Colonic mucosa (tissue), 4 donors: ENCODE measurements around the gene MYH9. TPM values are rescaled to one million over a fixed set of nuclear protein-coding genes. Genes with fewer than 3 reads are reported as not detected.

ENCODE experiments used
- DNase-seq: peaks from one replicate; pipeline ENCODE4 v3.0.0-alpha.2; 2020
- H3K27ac ChIP-seq: fragments of 200-600 bp; one replicate; pipeline ENCODE4 v1.8.0; 2021
- H3K27me3 ChIP-seq: fragments of 200-600 bp; one replicate; pipeline ENCODE4 v1.8.0; 2021
- H3K36me3 ChIP-seq: fragments of 200-600 bp; one replicate; pipeline ENCODE4 v1.8.0; 2021
- H3K4me1 ChIP-seq: fragments of 200-600 bp; one replicate; pipeline ENCODE4 v1.8.0; 2021; ENCODE audit warnings: mild to moderate bottlenecking
- H3K4me3 ChIP-seq: fragments of 200-600 bp; one replicate; pipeline ENCODE4 v1.8.0; 2021
- H3K9ac ChIP-seq, 2 donors: one replicate each; pipeline ENCODE4 v1.7.0; 2013; ENCODE audit warnings: control low read depth in 2 of 2, low read depth in 2 of 2, low read length in 2 of 2
- H3K9me3 ChIP-seq: fragments of 200-600 bp; one replicate; pipeline ENCODE4 v1.8.0; 2021
- CTCF ChIP-seq: fragments of 200-600 bp; IDR thresholded peaks from one replicate; pipeline ENCODE4 v1.8.0; 2022; ENCODE audit warnings: antibody characterized with exemption, mild to moderate bottlenecking
- intact Hi-C: fragments of 100-400 bp; cut with DNase I; formaldehyde crosslinking; loops from one replicate; pipeline ENCODE4 v1.14.1; 2022
- total RNA-seq, 2 donors: library from RNA; stranded (reverse); fragmentation: NEBNext Ultra II Directional in 1 of 2; extraction: Animal tissue kit (Norgen Biotek cat#: 25700) in 1 of 2; gene quantifications; one replicate each; pipeline ENCODE4 v1.2.1, GENCODE V29; 2021
- donor health status: healthy.
- donor health status: DM: no; HTN: no; CAD: no.
- donor health status: DM: no; HTN: no; CAD: no.

Gene MYH9
- total RNA-seq, 2 donors from 2014 or later, result 711 to 719 TPM

- Histone ChIP-seq H3K27me3 (no peaks in the 10 kb centered on the region), H3K36me3 (peaks cover 76% of the 10 kb centered on the region), H3K4me1 (no peaks in the 10 kb centered on the region), H3K9me3 (no peaks in the 10 kb centered on the region), H3K27ac (no peak overlapping the region), H3K4me3 (no peak overlapping the region), H3K9ac (no peak overlapping the region)
- no peak for DNase-seq
- TF ChIP-seq CTCF, result no peak
- intact Hi-C loops, result no loop called here
These were observed 78.9 kb downstream of the MYH9 start for GRCh38 chr22:36308880-36309279.

- no peak overlapping the region for H3K4me3 ChIP-seq
- peaks cover 77% of the 10 kb centered on the region for H3K36me3 ChIP-seq
- no peak overlapping the region for H3K27ac ChIP-seq
- TF ChIP-seq CTCF, result no peak
- no peaks in the 10 kb centered on the region for H3K4me1 ChIP-seq
- H3K9me3 ChIP-seq, result no peaks in the 10 kb centered on the region
- intact Hi-C loops, result no loop called here
- H3K9ac ChIP-seq, result no peak overlapping the region
- DNase-seq, result no peak
- no peaks in the 10 kb centered on the region for H3K27me3 ChIP-seq
These were observed 81.5 kb downstream of the MYH9 start for GRCh38 chr22:36306227-36306626.

GRCh38 chr22:36305813-36306212 is 82.0 kb downstream of the MYH9 start:
- DNase-seq, result no peak
- no peaks in the 10 kb centered on the region for H3K4me1 ChIP-seq
- no peak overlapping the region for H3K27ac ChIP-seq
- H3K9ac ChIP-seq, result no peak overlapping the region
- no peaks in the 10 kb centered on the region for H3K27me3 ChIP-seq
- no peaks in the 10 kb centered on the region for H3K9me3 ChIP-seq
- H3K36me3 ChIP-seq, result peaks cover 77% of the 10 kb centered on the region
- no peak overlapping the region for H3K4me3 ChIP-seq
- intact Hi-C loops, result loop anchor here (2.0 kb wide), 1 partner anchor 163 kb away; no protein-coding TSS in a partner anchor
- TF ChIP-seq CTCF, result no peak

GRCh38 chr22:36304429-36304828 is 83.3 kb downstream of the MYH9 start:
- Histone ChIP-seq H3K27me3 (no peaks in the 10 kb centered on the region), H3K4me3 (no peak overlapping the region), H3K36me3 (peaks cover 84% of the 10 kb centered on the region), H3K9ac (peak overlapping the region in 1 of 2 donors; percentile 28), H3K9me3 (no peaks in the 10 kb centered on the region), H3K27ac (peak overlapping the region; percentile 4), H3K4me1 (no peaks in the 10 kb centered on the region)
- no peak for DNase-seq
- no peak for TF ChIP-seq CTCF
- intact Hi-C loops, result loop anchor here (2.0 kb wide), 1 partner anchor 164 kb away; no protein-coding TSS in a partner anchor

- Histone ChIP-seq H3K36me3 (peaks cover 83% of the 10 kb centered on the region), H3K9me3 (no peaks in the 10 kb centered on the region), H3K27me3 (no peaks in the 10 kb centered on the region), H3K27ac (peak overlapping the region; percentile 4), H3K4me3 (no peak overlapping the region), H3K4me1 (no peaks in the 10 kb centered on the region), H3K9ac (peak overlapping the region in 1 of 2 donors; percentile 28)
- intact Hi-C loops, result loop anchor here (2.0 kb wide), 1 partner anchor 165 kb away; no protein-coding TSS in a partner anchor
- peak; percentile 64 for DNase-seq
- TF ChIP-seq CTCF, result no peak
These were observed 83.9 kb downstream of the MYH9 start for GRCh38 chr22:36303874-36304273.
